Measurements from ENCODE around the gene LAMP5.

The LAMP5 gene

GRCh38 chr20:9543214-9543613, 28.8 kb downstream of the LAMP5 start:
- no peak for DNase-seq

- DNase-seq: no peak
Measured at GRCh38 chr20:9550283-9550682, 35.9 kb downstream of the LAMP5 start.

GRCh38 chr20:9550871-9551270, 36.5 kb downstream of the LAMP5 start:
- DNase-seq: no peak

- DNase-seq: no peak
Measured at GRCh38 chr20:9551808-9552550, 37.6 kb downstream of the LAMP5 start.

GRCh38 chr20:9555781-9556180, 41.4 kb downstream of the LAMP5 start:
- no peak for DNase-seq

- no peak for DNase-seq
Measured at GRCh38 chr20:9557411-9557810, 43.0 kb downstream of the LAMP5 start.

- no peak for DNase-seq
Measured at GRCh38 chr20:9565910-9566550, 51.6 kb downstream of the LAMP5 start.

GRCh38 chr20:9566977-9567376, 52.6 kb downstream of the LAMP5 start:
- no peak for DNase-seq

- no peak for DNase-seq
Measured at GRCh38 chr20:9570612-9571011, 56.2 kb downstream of the LAMP5 start.

- no peak for DNase-seq
Measured at GRCh38 chr20:9571783-9572182, 57.4 kb downstream of the LAMP5 start.

GRCh38 chr20:9572670-9573069, 58.3 kb downstream of the LAMP5 start:
- no peak for DNase-seq

- no peak for DNase-seq
Measured at GRCh38 chr20:9573335-9574151, 59.2 kb downstream of the LAMP5 start.

GRCh38 chr20:9574181-9574580, 59.8 kb downstream of the LAMP5 start:
- no peak for DNase-seq

GRCh38 chr20:9574776-9575175, 60.4 kb downstream of the LAMP5 start:
- DNase-seq: no peak

- DNase-seq: no peak
Measured at GRCh38 chr20:9575836-9576235, 61.4 kb downstream of the LAMP5 start.

- no peak for DNase-seq
Measured at GRCh38 chr20:9576695-9577094, 62.3 kb downstream of the LAMP5 start.

- no peak for DNase-seq
Measured at GRCh38 chr20:9577397-9577796, 63.0 kb downstream of the LAMP5 start.

- no peak for DNase-seq
Measured at GRCh38 chr20:9578594-9578993, 64.2 kb downstream of the LAMP5 start.
